Aorta (tissue), 5 donors: Measurements from ENCODE around the gene OR4K5. TPM values are rescaled to one million over a fixed set of nuclear protein-coding genes. Genes with fewer than 3 reads are reported as not detected.
"Not testable (repeated sequence)": the region's sequence is repeated elsewhere in the genome, so short reads cannot be mapped to it uniquely, and the experiment has no call there.

ENCODE experiments used
- ATAC-seq: fragments of 200-7000 bp; cut with Tn5 transposase; one replicate; pipeline ENCODE4 v1.9.1; 2022; ENCODE audit warnings: moderate library complexity; ENCODE audit not compliant: low FRiP score
- DNase-seq, 2 donors: peaks; one replicate each; pipeline ENCODE4 v3.0.0-alpha.2; 2020
- H3K27ac ChIP-seq, 2 donors: one replicate each; pipeline ENCODE4 v1.5.1; 2013; ENCODE audit warnings: low read length in 2 of 2, mild to moderate bottlenecking in 2 of 2, moderate library complexity in 2 of 2, control low read depth in 1 of 2, inconsistent platforms in 1 of 2, low read depth in 1 of 2
- H3K27me3 ChIP-seq, 2 donors: one replicate each; pipeline ENCODE4 v1.6.1; 2013; ENCODE audit warnings: control low read depth in 1 of 2, low read length in 1 of 2, mild to moderate bottlenecking in 1 of 2, moderate library complexity in 1 of 2; ENCODE audit not compliant: insufficient read depth in 2 of 2, control insufficient read depth in 1 of 2
- H3K36me3 ChIP-seq, 2 donors: one replicate each; pipeline ENCODE4 v1.6.1; 2013; ENCODE audit warnings: control low read depth in 1 of 2, low read length in 1 of 2, mild to moderate bottlenecking in 1 of 2; ENCODE audit not compliant: insufficient read depth in 2 of 2, control insufficient read depth in 1 of 2
- H3K4me1 ChIP-seq, 2 donors: one replicate each; pipeline ENCODE4 v1.6.1; 2013; ENCODE audit warnings: low read length in 2 of 2, control low read depth in 1 of 2, mild to moderate bottlenecking in 1 of 2, moderate library complexity in 1 of 2; ENCODE audit not compliant: insufficient read depth in 2 of 2, control insufficient read depth in 1 of 2
- H3K4me3 ChIP-seq, 2 donors: one replicate each; pipeline ENCODE4 v1.5.1; 2013; ENCODE audit warnings: low read length in 2 of 2, control low read depth in 1 of 2, mild to moderate bottlenecking in 1 of 2
- H3K9me3 ChIP-seq: one replicate; pipeline ENCODE4 v1.6.1; 2013; ENCODE audit warnings: mild to moderate bottlenecking, low read length; ENCODE audit not compliant: control insufficient read depth
- WGBS, 2 donors: extraction: QIAGEN DNeasy Blood & Tissue Kit; methylation state at CpG; one replicate each; pipeline ENCODE4 v1.1.7; 2013; 5-methylcytosine and 5-hydroxymethylcytosine counted together
- intact Hi-C, 2 donors: fragments of 100-400 bp; cut with DNase I; formaldehyde crosslinking; loops; one replicate each; pipeline versions ENCODE4 v1.14.2 to v1.15.0; 2022
- polyA plus RNA-seq, 2 donors: library from polyadenylated mRNA; stranded (reverse); fragments of 200-250 nt; gene quantifications; one replicate each; pipeline ENCODE4 v1.2.3, GENCODE V29; 2013
- total RNA-seq, 2 donors: library from RNA; stranded (reverse); fragmentation: NEBNext Ultra II Directional; extraction: Animal tissue kit (Norgen Biotek cat#: 25700); gene quantifications; one replicate each; pipeline ENCODE4 v1.2.1, GENCODE V29; 2021
- donor health status: healthy with polysubstance abuse.
- donor health status: Bipolar disorder and iron deficiency.
- donor health status: DM: no; HTN: no; CAD: no.
- donor health status: DM: no; HTN: no; CAD: no.
- donor health status: DM: yes; HTN: yes; CAD: no.

Gene OR4K5
- total and polyA plus RNA-seq, 4 donors = not detected

GRCh38 chr14:19917243-19917642, 3.2 kb upstream of the OR4K5 start:
- H3K36me3 ChIP-seq = no peaks in the 10 kb centered on the region
- DNase-seq (no peak), ATAC-seq (no peak)
- 52 to 65% methylated on average over 3 of the region's 3 CpGs for WGBS, 2 donors
- no peaks in the 10 kb centered on the region for H3K4me1 ChIP-seq
- intact Hi-C loops = no loop called here
- no peak overlapping the region for H3K4me3 ChIP-seq
- H3K9me3 ChIP-seq = no peaks in the 10 kb centered on the region
- peaks cover 0 to 2% of the 10 kb centered on the region in 2 donors for H3K27me3 ChIP-seq
- no peak overlapping the region for H3K27ac ChIP-seq

GRCh38 chr14:19917955-19918518, 2.4 kb upstream of the OR4K5 start:
- Histone ChIP-seq H3K9me3 (no peaks in the 10 kb centered on the region), H3K27ac (no peak overlapping the region), H3K36me3 (no peaks in the 10 kb centered on the region), H3K4me3 (no peak overlapping the region), H3K27me3 (peaks cover 0 to 2% of the 10 kb centered on the region in 2 donors), H3K4me1 (no peaks in the 10 kb centered on the region)
- intact Hi-C loops = no loop called here
- ATAC-seq (no peak), DNase-seq (no peak)
- WGBS, 2 donors = 47 to 53% methylated on average over 1 of the region's 1 CpG

DNA sequence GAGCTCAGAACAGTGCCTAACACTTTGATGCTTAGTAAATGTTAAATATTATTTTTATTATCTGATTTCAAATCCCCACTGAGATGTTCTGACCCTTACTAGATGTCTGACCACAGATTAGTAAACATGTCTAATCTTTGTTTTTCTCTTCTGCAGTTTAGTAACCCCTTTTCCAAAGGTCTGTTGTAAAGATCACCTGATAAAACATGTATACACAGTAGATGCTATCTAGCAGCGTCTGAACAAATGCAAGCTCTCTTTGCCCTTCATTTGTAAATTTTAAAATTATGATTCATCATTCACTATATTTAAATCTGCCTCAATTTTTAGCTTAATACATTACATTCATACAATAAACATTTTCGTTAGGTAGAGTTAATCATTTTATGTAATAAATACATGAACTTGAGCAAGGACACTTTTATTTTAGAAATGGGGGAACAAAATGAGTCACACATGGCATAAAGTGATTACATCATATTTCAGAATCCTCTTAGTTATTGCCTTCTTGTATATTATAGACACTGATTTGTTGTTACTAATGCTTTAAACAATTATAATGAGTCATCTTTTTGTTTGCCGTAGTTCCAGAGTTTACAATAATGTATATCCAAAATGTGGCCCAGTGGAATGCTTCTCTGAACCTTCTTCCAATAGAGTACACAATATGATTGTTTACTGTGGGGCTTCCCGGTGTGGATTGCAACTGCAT, 1.7 kb upstream of the OR4K5 start:
- Histone ChIP-seq H3K36me3 (no peaks in the 10 kb centered on the region), H3K9me3 (no peaks in the 10 kb centered on the region), H3K27me3 (peaks cover 0 to 2% of the 10 kb centered on the region in 2 donors), H3K4me1 (no peaks in the 10 kb centered on the region), H3K27ac (no peak overlapping the region), H3K4me3 (no peak overlapping the region)
- ATAC-seq = no peak
- intact Hi-C loops = no loop called here
- no peak for DNase-seq
- WGBS, 2 donors = 49 to 50% methylated on average over 4 of the region's 4 CpGs

DNA sequence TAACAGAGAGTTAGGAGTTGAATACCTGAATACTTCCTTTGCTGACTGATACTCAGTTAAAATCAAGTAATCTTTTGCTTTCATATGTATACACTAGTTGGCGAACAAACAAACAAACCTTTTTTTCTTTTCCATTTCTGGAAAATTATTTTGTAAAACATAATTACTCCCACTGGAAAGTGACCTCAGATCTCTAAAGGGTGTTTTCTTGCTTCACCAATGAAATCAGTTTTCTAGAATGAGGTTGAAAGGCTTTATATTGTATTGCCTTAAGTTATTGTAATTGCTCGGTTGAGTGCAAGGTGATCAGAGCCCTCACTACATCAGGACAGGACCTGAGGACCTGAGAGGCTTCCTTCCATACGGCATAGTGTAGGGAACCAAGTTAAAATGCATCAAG, 10.2 kb downstream of the OR4K5 start, which contains the start of gene OR4K1:
Gene OR4K1, plus strand, starts transcription at position 301 of the 400 bp plus-strand sequence. CDS start 4,750 bp downstream, outside the sequence.
- Histone ChIP-seq H3K27ac (no peak within 1 kb of the TSS), H3K27me3 (no peaks in the 10 kb centered on the region), H3K36me3 (no peaks in the 10 kb centered on the region), H3K9me3 (no peaks in the 10 kb centered on the region), H3K4me3 (no peak within 1 kb of the TSS), H3K4me1 (no peaks in the 10 kb centered on the region)
- DNase-seq (no peak), ATAC-seq (no peak)
- WGBS, 2 donors = 54% methylated on average over 3 of the region's 3 CpGs
- intact Hi-C loops = no loop called here

- Histone ChIP-seq H3K9me3 (no peaks in the 10 kb centered on the region), H3K4me3 (no peak overlapping the region), H3K36me3 (no peaks in the 10 kb centered on the region), H3K4me1 (no peaks in the 10 kb centered on the region), H3K27ac (no peak overlapping the region), H3K27me3 (no peaks in the 10 kb centered on the region)
- no peak for DNase-seq
- WGBS, 2 donors = 75 to 90% methylated on average over 1 of the region's 1 CpG
- intact Hi-C loops = no loop called here
- no peak for ATAC-seq
Measured at GRCh38 chr14:19941668-19942067, 21.3 kb downstream of the OR4K5 start.

DNA sequence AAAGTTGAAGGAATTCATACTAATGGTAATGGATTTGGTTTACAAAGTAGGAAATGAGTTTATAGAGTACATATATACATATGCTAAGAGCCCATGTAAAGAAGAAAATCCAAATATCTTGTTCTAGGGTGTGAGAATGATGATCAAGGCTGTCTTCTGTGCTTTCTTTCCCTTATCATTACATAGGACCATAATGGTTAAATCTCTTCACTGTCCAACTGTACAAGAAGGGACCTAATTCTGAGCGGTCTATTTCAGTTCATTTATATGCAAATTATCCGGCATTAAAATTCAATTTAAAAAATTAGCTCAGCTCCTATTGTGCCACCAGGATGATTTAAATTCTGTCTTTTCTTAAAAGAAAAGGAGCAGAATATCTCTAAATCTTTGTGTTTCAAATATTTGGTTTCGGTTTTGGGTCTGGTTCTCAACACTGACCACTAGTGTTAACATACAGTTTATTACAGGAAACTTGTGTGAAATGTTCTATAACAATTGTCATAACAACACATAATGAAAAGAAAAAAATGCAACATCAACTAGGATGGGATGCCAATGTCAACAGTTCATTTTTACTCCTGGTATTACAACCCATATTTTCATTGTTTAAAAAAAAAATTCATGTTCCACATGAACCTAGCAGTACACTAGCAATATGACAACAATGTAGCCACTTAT, 27.1 kb downstream of the OR4K5 start:
- intact Hi-C loops = no loop called here
- H3K36me3 ChIP-seq = no peaks in the 10 kb centered on the region
- H3K27ac ChIP-seq = no peak overlapping the region
- no peak for DNase-seq
- no peaks in the 10 kb centered on the region for H3K27me3 ChIP-seq
- no peak for ATAC-seq
- H3K4me3 ChIP-seq = no peak overlapping the region
- 77 to 81% methylated on average over 3 of the region's 3 CpGs for WGBS, 2 donors
- H3K4me1 ChIP-seq = no peaks in the 10 kb centered on the region
- no peaks in the 10 kb centered on the region for H3K9me3 ChIP-seq

DNA sequence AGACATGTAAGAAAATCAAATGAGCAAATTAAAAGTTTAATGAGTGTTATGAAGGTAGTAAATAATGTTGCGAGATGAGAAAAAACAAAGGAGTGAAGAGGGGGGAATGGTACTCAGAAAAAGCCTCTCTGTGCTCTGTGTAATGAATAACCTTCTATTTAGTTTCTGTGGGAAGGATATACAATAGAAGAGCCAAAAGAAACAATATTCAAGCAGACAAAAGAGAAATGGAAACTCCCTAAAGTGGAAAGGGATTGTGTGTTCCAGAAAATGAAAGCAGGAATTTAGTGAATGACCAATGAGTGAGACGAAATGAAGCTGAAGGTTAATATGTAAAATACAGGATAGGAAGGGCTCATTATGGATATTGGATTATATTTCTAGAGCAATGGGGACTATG, 28.8 kb downstream of the OR4K5 start:
- WGBS, 2 donors = 51 to 60% methylated on average over 2 of the region's 2 CpGs
- no peak for DNase-seq
- Histone ChIP-seq H3K27me3 (no peaks in the 10 kb centered on the region), H3K4me3 (no peak overlapping the region), H3K9me3 (no peaks in the 10 kb centered on the region), H3K27ac (no peak overlapping the region), H3K36me3 (no peaks in the 10 kb centered on the region), H3K4me1 (no peaks in the 10 kb centered on the region)
- intact Hi-C loops = no loop called here
- ATAC-seq = no peak

GRCh38 chr14:19969735-19970134, 49.3 kb downstream of the OR4K5 start:
- 68 to 69% methylated on average over 2 of the region's 2 CpGs for WGBS, 2 donors
- intact Hi-C loops = not testable (repeated sequence)

More at GRCh38 chr14:19969735-19970134, 49.3 kb downstream of the OR4K5 start:
- ATAC-seq, H3K4me1 ChIP-seq, H3K27me3 ChIP-seq, DNase-seq, H3K27ac ChIP-seq, H3K4me3 ChIP-seq, H3K9me3 ChIP-seq, H3K36me3 ChIP-seq: not testable (repeated sequence)
